Kidney (tissue), 22 donors: Measurements from ENCODE around the gene SMIM33. TPM values are rescaled to one million over a fixed set of nuclear protein-coding genes. Genes with fewer than 3 reads are reported as not detected.

Experiments used
- DNase-seq, 5 donors: peaks; one replicate each; pipeline ENCODE4 v3.0.0-alpha.2; 2013 to 2020
- FAIRE-seq: peaks from 2 replicates; lab custom pipeline; 2012; peaks lifted over from hg19 to GRCh38; lab: Jason Lieb, UNC
- H3K27ac ChIP-seq, 2 donors: one replicate each; pipeline ENCODE4 v1.7.0; 2013; ENCODE audit warnings: low read depth in 2 of 2, low read length in 2 of 2, inconsistent platforms in 1 of 2
- H3K27me3 ChIP-seq: one replicate; pipeline ENCODE4 v1.7.1; 2013; ENCODE audit warnings: low read length, inconsistent platforms; ENCODE audit not compliant: control insufficient read depth, insufficient read depth
- H3K36me3 ChIP-seq, 3 donors: one replicate each; pipeline versions ENCODE4 v1.7.0 to v1.7.1; 2013; ENCODE audit warnings: low read length in 3 of 3, control low read depth in 1 of 3, inconsistent platforms in 1 of 3; ENCODE audit not compliant: insufficient read depth in 3 of 3, control insufficient read depth in 2 of 3
- H3K4me1 ChIP-seq, 3 donors: one replicate each; pipeline versions ENCODE4 v1.7.0 to v1.7.1; 2013; ENCODE audit warnings: low read length in 3 of 3, inconsistent platforms in 1 of 3, low read depth in 1 of 3; ENCODE audit not compliant: control insufficient read depth in 2 of 3, insufficient read depth in 2 of 3
- H3K4me3 ChIP-seq, 3 donors: one replicate each; pipeline versions ENCODE4 v1.7.0 to v1.8.1; 2013; ENCODE audit warnings: low read length in 3 of 3, control low read depth in 1 of 3, inconsistent platforms in 1 of 3
- H3K9ac ChIP-seq, 3 donors: one replicate each; pipeline versions ENCODE4 v1.7.0 to v1.7.1; 2013; ENCODE audit warnings: low read length in 3 of 3, control low read depth in 1 of 3, inconsistent platforms in 1 of 3
- H3K9me3 ChIP-seq, 3 donors: one replicate each; pipeline versions ENCODE4 v1.7.0 to v1.7.1; 2013; ENCODE audit warnings: low read length in 3 of 3, control low read depth in 1 of 3, inconsistent platforms in 1 of 3; ENCODE audit not compliant: control insufficient read depth in 2 of 3, insufficient read depth in 1 of 3
- intact Hi-C: fragments of 100-400 bp; cut with DNase I; formaldehyde crosslinking; loops from one replicate; pipeline ENCODE4 v1.11.1; 2022
- long read RNA-seq, 10 donors: library from polyadenylated mRNA in 1 of 10; unstranded in 1 of 10; transcript quantifications; one replicate each; pipeline ENCODE4 v2.0.0 and lab custom pipeline, GENCODE V29; 2021 to 2026
- polyA plus RNA-seq: library from polyadenylated mRNA; stranded (reverse); fragments of 350-450 nt; fragmentation: Illumina TruSeq; extraction: RNeasy Lipid Tissue Mini Kit (QIAGEN cat#74804); gene quantifications from one replicate; pipeline ENCODE4 v1.2.3, GENCODE V29; 2014; ENCODE audit warnings: low read depth, low replicate concordance; ENCODE audit not compliant: insufficient read depth
- total RNA-seq: library from RNA; stranded (reverse); fragmentation: NEBNext Ultra II Directional; extraction: Animal tissue kit (Norgen Biotek cat#: 25700); gene quantifications from one replicate; pipeline ENCODE4 v1.2.1, GENCODE V29; 2021
- TF ChIP-seq, protein P1 (sequence below): IDR thresholded peaks from 3 replicates; pipeline ENCODE4 v1.5.1; 2012; ENCODE audit warnings: mild to moderate bottlenecking, moderate library complexity, borderline replicate concordance; ENCODE audit not compliant: insufficient read depth; ENCODE audit errors: extremely low read depth
- donor health status: control.
- donor health status: control.
- donor health status: control.
- donor health status: control.
- donor health status: control.
- donor health status: DM: yes; HTN: yes; CAD: no.
- donor health status: Normal renal cell carcinoma (clear cell type).

The SMIM33 gene
- 0.13 TPM for total RNA-seq
- polyA plus RNA-seq, result not detected
- long read RNA-seq, donor 1, result 0 reads
- long read RNA-seq, donor 2, result 0 reads
- long read RNA-seq, donor 3, result 0 reads
- long read RNA-seq, donor 4, partial matches to known transcripts, result 18 of 18 reads
- long read RNA-seq, donor 4, other reads (novel, unspliced or antisense), result 0 of 18 reads
- long read RNA-seq, donor 5, result 0 reads
- long read RNA-seq, donor 6, result 0 reads
- long read RNA-seq, donor 7, result 0 reads
- long read RNA-seq, donor 8, result 0 reads
- long read RNA-seq, donor 9, result 0 reads
- long read RNA-seq, donor 10, result 0 reads

GRCh38 chr5:139470821-139471300 lies at the start of gene SMIM33:
SMIM33 (plus strand) TSS chr5:139471004; CDS start chr5:139471122, 118 bp downstream.
- H3K27ac ChIP-seq, result no peak within 1 kb of the TSS
- peaks cover 0 to 7% (median 0%) of the 10 kb centered on the region in 3 donors for H3K4me1 ChIP-seq
- no peaks in the 10 kb centered on the region for H3K27me3 ChIP-seq
- no peak within 1 kb of the TSS for H3K4me3 ChIP-seq
- H3K9ac ChIP-seq, result no peak within 1 kb of the TSS
- FAIRE-seq (no peak), DNase-seq (no peak)
- TF ChIP-seq, protein P1, sequence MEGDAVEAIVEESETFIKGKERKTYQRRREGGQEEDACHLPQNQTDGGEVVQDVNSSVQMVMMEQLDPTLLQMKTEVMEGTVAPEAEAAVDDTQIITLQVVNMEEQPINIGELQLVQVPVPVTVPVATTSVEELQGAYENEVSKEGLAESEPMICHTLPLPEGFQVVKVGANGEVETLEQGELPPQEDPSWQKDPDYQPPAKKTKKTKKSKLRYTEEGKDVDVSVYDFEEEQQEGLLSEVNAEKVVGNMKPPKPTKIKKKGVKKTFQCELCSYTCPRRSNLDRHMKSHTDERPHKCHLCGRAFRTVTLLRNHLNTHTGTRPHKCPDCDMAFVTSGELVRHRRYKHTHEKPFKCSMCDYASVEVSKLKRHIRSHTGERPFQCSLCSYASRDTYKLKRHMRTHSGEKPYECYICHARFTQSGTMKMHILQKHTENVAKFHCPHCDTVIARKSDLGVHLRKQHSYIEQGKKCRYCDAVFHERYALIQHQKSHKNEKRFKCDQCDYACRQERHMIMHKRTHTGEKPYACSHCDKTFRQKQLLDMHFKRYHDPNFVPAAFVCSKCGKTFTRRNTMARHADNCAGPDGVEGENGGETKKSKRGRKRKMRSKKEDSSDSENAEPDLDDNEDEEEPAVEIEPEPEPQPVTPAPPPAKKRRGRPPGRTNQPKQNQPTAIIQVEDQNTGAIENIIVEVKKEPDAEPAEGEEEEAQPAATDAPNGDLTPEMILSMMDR, result no peak
- intact Hi-C loops, result no loop called here
- no peaks in the 10 kb centered on the region for H3K36me3 ChIP-seq
- no peaks in the 10 kb centered on the region for H3K9me3 ChIP-seq

- peak in 3 of 5 donors; percentile 66 to 86 (median 85) for DNase-seq
- TF ChIP-seq, protein P1, result peak; percentile 83
- intact Hi-C loops, result no loop called here
- Histone ChIP-seq H3K36me3 (peaks cover 0 to 11% (median 10%) of the 10 kb centered on the region in 3 donors), H3K4me1 (peaks cover 0 to 11% (median 3%) of the 10 kb centered on the region in 3 donors), H3K9ac (no peak overlapping the region), H3K9me3 (no peaks in the 10 kb centered on the region), H3K27ac (no peak overlapping the region), H3K27me3 (no peaks in the 10 kb centered on the region), H3K4me3 (no peak overlapping the region)
- peak; percentile 84 for FAIRE-seq
Observed at GRCh38 chr5:139422307-139422893, 48.4 kb upstream of the SMIM33 start.

DNA sequence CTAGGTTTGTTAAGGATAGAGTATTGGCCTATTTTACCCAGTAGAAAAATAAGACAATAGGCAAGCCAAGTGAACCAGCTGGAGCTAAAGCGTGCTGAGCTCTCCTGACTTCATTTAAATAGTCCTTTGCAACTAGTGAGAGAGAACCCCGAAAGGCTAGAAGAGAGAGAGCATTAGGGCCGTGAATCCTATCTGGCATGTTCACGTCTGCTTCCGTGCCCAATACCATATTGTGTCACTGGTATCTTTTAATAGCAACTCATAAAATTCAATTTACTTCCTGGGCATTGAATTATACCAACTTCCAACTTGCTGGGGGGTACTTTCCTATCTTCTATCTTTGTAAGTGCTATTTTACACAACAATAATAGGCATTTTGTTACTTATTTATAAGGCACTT lies 45.3 kb upstream of the SMIM33 start:
- TF ChIP-seq, protein P1, result no peak
- Histone ChIP-seq H3K36me3 (peaks cover 0 to 8% (median 3%) of the 10 kb centered on the region in 3 donors), H3K27ac (no peak overlapping the region), H3K27me3 (no peaks in the 10 kb centered on the region), H3K4me3 (no peak overlapping the region), H3K9me3 (no peaks in the 10 kb centered on the region), H3K4me1 (no peaks in the 10 kb centered on the region), H3K9ac (no peak overlapping the region)
- FAIRE-seq (no peak), DNase-seq (no peak)
- intact Hi-C loops, result loop anchor here (5.0 kb wide), 1 partner anchor 87 kb away; no protein-coding TSS in a partner anchor
